Measurements from ENCODE around the gene RCCD1.

RCCD1 gene

GRCh38 chr15:90974216-90974615 lies 19.5 kb downstream of the RCCD1 start:
- Histone ChIP-seq H3K4me3 (ENCODE audit: low read depth, low read length) (no peak overlapping the region), H2BK5ac (ENCODE audit: low read depth, low read length, poor library complexity) (no peak overlapping the region), H3K27ac (ENCODE audit: low read depth, low read length) (no peak overlapping the region), H2BK120ac (ENCODE audit: insufficient read depth, low read length, poor library complexity) (no peak overlapping the region), H3K23ac (ENCODE audit: low read length) (no peak overlapping the region), H2BK12ac (ENCODE audit: low read length) (no peak overlapping the region), H2AFZ (ENCODE audit: insufficient read depth, low read length, poor library complexity) (no peak overlapping the region), H4K91ac (ENCODE audit: low read depth, low read length) (no peak overlapping the region), H3K9me3 (ENCODE audit: insufficient read depth, low read depth, low read length) (peaks cover 1% of the 10 kb centered on the region), H3K4ac (ENCODE audit: low read depth, low read length) (no peak overlapping the region), H3K14ac (ENCODE audit: low read length) (no peak overlapping the region), H2AK5ac (ENCODE audit: low read length) (no peak overlapping the region), H3K79me1 (ENCODE audit: low read length) (no peaks in the 10 kb centered on the region), H3K4me1 (ENCODE audit: control insufficient read depth in 1 of 2, insufficient read depth in 2 of 2, low read length in 2 of 2) (no peaks in the 10 kb centered on the region), H3K4me2 (ENCODE audit: low read length) (no peak overlapping the region), H3K27me3 (ENCODE audit: insufficient read depth, low read length) (no peaks in the 10 kb centered on the region), H3K18ac (ENCODE audit: low read length) (no peak overlapping the region), H3K79me2 (ENCODE audit: control insufficient read depth, insufficient read depth, low read length, poor library complexity) (no peaks in the 10 kb centered on the region), H4K8ac (ENCODE audit: low read depth, low read length) (no peak overlapping the region), H3K36me3 (ENCODE audit: control insufficient read depth in 1 of 2, insufficient read depth in 2 of 2, low read length in 2 of 2) (peaks cover 44 to 70% of the 10 kb centered on the region in 2 experiments), H3K9ac (ENCODE audit: low read length) (no peak overlapping the region), H4K12ac (ENCODE audit: low read depth, low read length) (no peak overlapping the region)
- no CpG with 5 or more reads among the region's 21 CpGs for WGBS (ENCODE audit: extremely low coverage, insufficient coverage, insufficient read length)
- no peak for DNase-seq

GRCh38 chr15:90979582-90979981 lies 24.9 kb downstream of the RCCD1 start:
- H4K8ac ChIP-seq (ENCODE audit: low read depth, low read length): no peak overlapping the region

GRCh38 chr15:90981681-90982080 lies 27.0 kb downstream of the RCCD1 start:
- no peak overlapping the region for H2BK5ac ChIP-seq (ENCODE audit: low read depth, low read length, poor library complexity)
- H3K9ac ChIP-seq (ENCODE audit: low read length): no peak overlapping the region
- H4K91ac ChIP-seq (ENCODE audit: low read depth, low read length): no peak overlapping the region
- no peak overlapping the region for H3K18ac ChIP-seq (ENCODE audit: low read length)
- no peaks in the 10 kb centered on the region for H3K79me1 ChIP-seq (ENCODE audit: low read length)
- H2BK12ac ChIP-seq (ENCODE audit: low read length): no peak overlapping the region
- H3K14ac ChIP-seq (ENCODE audit: low read length): no peak overlapping the region
- H2BK120ac ChIP-seq (ENCODE audit: insufficient read depth, low read length, poor library complexity): no peak overlapping the region
- no peak overlapping the region for H3K27ac ChIP-seq (ENCODE audit: low read depth, low read length)
- H3K4me1 ChIP-seq (ENCODE audit: control insufficient read depth in 1 of 2, insufficient read depth in 2 of 2, low read length in 2 of 2): no peaks in the 10 kb centered on the region
- no CpG with 5 or more reads among the region's 6 CpGs for WGBS (ENCODE audit: extremely low coverage, insufficient coverage, insufficient read length)
- H3K4ac ChIP-seq (ENCODE audit: low read depth, low read length): no peak overlapping the region
- H4K12ac ChIP-seq (ENCODE audit: low read depth, low read length): no peak overlapping the region
- no peak overlapping the region for H3K4me3 ChIP-seq (ENCODE audit: low read depth, low read length)
- no peak overlapping the region for H3K23ac ChIP-seq (ENCODE audit: low read length)
- peaks cover 9% of the 10 kb centered on the region for H3K79me2 ChIP-seq (ENCODE audit: control insufficient read depth, insufficient read depth, low read length, poor library complexity)
- no peak for DNase-seq
- no peak overlapping the region for H2AFZ ChIP-seq (ENCODE audit: insufficient read depth, low read length, poor library complexity)
- no peak overlapping the region for H2AK5ac ChIP-seq (ENCODE audit: low read length)
- no peak overlapping the region for H3K4me2 ChIP-seq (ENCODE audit: low read length)
- no peaks in the 10 kb centered on the region for H3K27me3 ChIP-seq (ENCODE audit: insufficient read depth, low read length)
- no peak overlapping the region for H4K8ac ChIP-seq (ENCODE audit: low read depth, low read length)
- H3K9me3 ChIP-seq (ENCODE audit: insufficient read depth, low read depth, low read length): no peaks in the 10 kb centered on the region
- H3K36me3 ChIP-seq (ENCODE audit: control insufficient read depth in 1 of 2, insufficient read depth in 2 of 2, low read length in 2 of 2): peaks cover 28 to 51% of the 10 kb centered on the region in 2 experiments

More at GRCh38 chr15:90979582-90979981, 24.9 kb downstream of the RCCD1 start:
- no peak overlapping the region for H3K4me2 ChIP-seq (ENCODE audit: low read length)
- no peak overlapping the region for H2AFZ ChIP-seq (ENCODE audit: insufficient read depth, low read length, poor library complexity)
- H3K14ac ChIP-seq (ENCODE audit: low read length): no peak overlapping the region
- H3K27me3 ChIP-seq (ENCODE audit: insufficient read depth, low read length): no peaks in the 10 kb centered on the region
- H3K9me3 ChIP-seq (ENCODE audit: insufficient read depth, low read depth, low read length): no peaks in the 10 kb centered on the region
- H3K9ac ChIP-seq (ENCODE audit: low read length): no peak overlapping the region
- H2AK5ac ChIP-seq (ENCODE audit: low read length): no peak overlapping the region
- no peak for DNase-seq
- H3K23ac ChIP-seq (ENCODE audit: low read length): no peak overlapping the region
- no peaks in the 10 kb centered on the region for H3K79me1 ChIP-seq (ENCODE audit: low read length)
- H2BK5ac ChIP-seq (ENCODE audit: low read depth, low read length, poor library complexity): no peak overlapping the region
- no CpG with 5 or more reads among the region's 1 CpG for WGBS (ENCODE audit: extremely low coverage, insufficient coverage, insufficient read length)
- no peak overlapping the region for H3K18ac ChIP-seq (ENCODE audit: low read length)
- H3K4ac ChIP-seq (ENCODE audit: low read depth, low read length): no peak overlapping the region
- no peak overlapping the region for H3K4me3 ChIP-seq (ENCODE audit: low read depth, low read length)
- H2BK120ac ChIP-seq (ENCODE audit: insufficient read depth, low read length, poor library complexity): no peak overlapping the region
- no peak overlapping the region for H4K12ac ChIP-seq (ENCODE audit: low read depth, low read length)
- H3K36me3 ChIP-seq (ENCODE audit: control insufficient read depth in 1 of 2, insufficient read depth in 2 of 2, low read length in 2 of 2): peaks cover 35 to 67% of the 10 kb centered on the region in 2 experiments
- peaks cover 2% of the 10 kb centered on the region for H3K79me2 ChIP-seq (ENCODE audit: control insufficient read depth, insufficient read depth, low read length, poor library complexity)
- H3K27ac ChIP-seq (ENCODE audit: low read depth, low read length): no peak overlapping the region
- H2BK12ac ChIP-seq (ENCODE audit: low read length): no peak overlapping the region
- no peaks in the 10 kb centered on the region for H3K4me1 ChIP-seq (ENCODE audit: control insufficient read depth in 1 of 2, insufficient read depth in 2 of 2, low read length in 2 of 2)
- no peak overlapping the region for H4K91ac ChIP-seq (ENCODE audit: low read depth, low read length)

- Histone ChIP-seq H3K18ac (ENCODE audit: low read length) (no peak overlapping the region), H3K27me3 (ENCODE audit: insufficient read depth, low read length) (no peaks in the 10 kb centered on the region), H4K91ac (ENCODE audit: low read depth, low read length) (no peak overlapping the region), H2BK5ac (ENCODE audit: low read depth, low read length, poor library complexity) (no peak overlapping the region), H2AK5ac (ENCODE audit: low read length) (no peak overlapping the region), H3K4ac (ENCODE audit: low read depth, low read length) (no peak overlapping the region), H2BK12ac (ENCODE audit: low read length) (no peak overlapping the region), H3K36me3 (ENCODE audit: control insufficient read depth in 1 of 2, insufficient read depth in 2 of 2, low read length in 2 of 2) (peaks cover 25 to 48% of the 10 kb centered on the region in 2 experiments), H4K12ac (ENCODE audit: low read depth, low read length) (no peak overlapping the region), H4K8ac (ENCODE audit: low read depth, low read length) (no peak overlapping the region), H2AFZ (ENCODE audit: insufficient read depth, low read length, poor library complexity) (no peak overlapping the region), H3K14ac (ENCODE audit: low read length) (no peak overlapping the region), H3K4me3 (ENCODE audit: low read depth, low read length) (no peak overlapping the region), H3K4me1 (ENCODE audit: control insufficient read depth in 1 of 2, insufficient read depth in 2 of 2, low read length in 2 of 2) (no peaks in the 10 kb centered on the region), H3K79me1 (ENCODE audit: low read length) (no peaks in the 10 kb centered on the region), H3K9me3 (ENCODE audit: insufficient read depth, low read depth, low read length) (no peaks in the 10 kb centered on the region), H3K23ac (ENCODE audit: low read length) (no peak overlapping the region), H3K9ac (ENCODE audit: low read length) (no peak overlapping the region), H2BK120ac (ENCODE audit: insufficient read depth, low read length, poor library complexity) (no peak overlapping the region), H3K79me2 (ENCODE audit: control insufficient read depth, insufficient read depth, low read length, poor library complexity) (peaks cover 9% of the 10 kb centered on the region), H3K27ac (ENCODE audit: low read depth, low read length) (no peak overlapping the region), H3K4me2 (ENCODE audit: low read length) (no peak overlapping the region)
- no CpG with 5 or more reads among the region's 5 CpGs for WGBS (ENCODE audit: extremely low coverage, insufficient coverage, insufficient read length)
- no peak for DNase-seq
These were observed 27.5 kb downstream of the RCCD1 start for GRCh38 chr15:90982135-90982534.

Data from trophoblast cell (in vitro differentiated cells and primary cell).